Measurements from ENCODE around the gene SOCS3. TPM values are rescaled to one million over a fixed set of nuclear protein-coding genes. Genes with fewer than 3 reads are reported as not detected.
"Not testable (repeated sequence)": the region's sequence is repeated elsewhere in the genome, so short reads cannot be mapped to it uniquely, and the experiment has no call there.

The SOCS3 gene
- total RNA-seq, 1 donor, result 70.0 TPM

- TF ChIP-seq CTCF (IDR thresholded peaks at IDR 0.05; ENCODE audit: insufficient read depth, low read depth, low read length), result no peak
- peak; percentile 83 for DNase-seq (ENCODE audit: low read depth)
- H3K4me3 ChIP-seq (ENCODE audit: low read depth, low read length), result peak overlapping the region; percentile 37
These were observed 18.1 kb downstream of the SOCS3 start for GRCh38 chr17:78341559-78342448.

- no peak for DNase-seq (ENCODE audit: low read depth)
- no peak overlapping the region for H3K4me3 ChIP-seq (ENCODE audit: low read depth, low read length)
- no peak for TF ChIP-seq CTCF (IDR thresholded peaks at IDR 0.05; ENCODE audit: insufficient read depth, low read depth, low read length)
These were observed 19.5 kb downstream of the SOCS3 start for GRCh38 chr17:78340183-78340955.

- no peak for DNase-seq (ENCODE audit: low read depth)
- TF ChIP-seq CTCF (IDR thresholded peaks at IDR 0.05; ENCODE audit: insufficient read depth, low read depth, low read length), result no peak
- no peak overlapping the region for H3K4me3 ChIP-seq (ENCODE audit: low read depth, low read length)
These were observed 21.2 kb downstream of the SOCS3 start for GRCh38 chr17:78338486-78339259.

GRCh38 chr17:78337244-78338109 is 22.4 kb downstream of the SOCS3 start:
- TF ChIP-seq CTCF (IDR thresholded peaks at IDR 0.05; ENCODE audit: insufficient read depth, low read depth, low read length), result no peak
- DNase-seq (ENCODE audit: low read depth), result peak; percentile 89
- no peak overlapping the region for H3K4me3 ChIP-seq (ENCODE audit: low read depth, low read length)

GRCh38 chr17:78335209-78335608 is 24.7 kb downstream of the SOCS3 start:
- no peak overlapping the region for H3K4me3 ChIP-seq (ENCODE audit: low read depth, low read length)
- TF ChIP-seq CTCF (IDR thresholded peaks at IDR 0.05; ENCODE audit: insufficient read depth, low read depth, low read length), result no peak

GRCh38 chr17:78332991-78333390 is 26.9 kb downstream of the SOCS3 start:
- no peak for TF ChIP-seq CTCF (IDR thresholded peaks at IDR 0.05; ENCODE audit: insufficient read depth, low read depth, low read length)

More at GRCh38 chr17:78335209-78335608, 24.7 kb downstream of the SOCS3 start:
- no peak for DNase-seq (ENCODE audit: low read depth)

GRCh38 chr17:78331355-78331754 is 28.5 kb downstream of the SOCS3 start:
- H3K4me3 ChIP-seq (ENCODE audit: low read depth, low read length); DNase-seq (ENCODE audit: low read depth): not testable (repeated sequence)

More at GRCh38 chr17:78332991-78333390, 26.9 kb downstream of the SOCS3 start:
- no peak overlapping the region for H3K4me3 ChIP-seq (ENCODE audit: low read depth, low read length)
- DNase-seq (ENCODE audit: low read depth), result no peak

Data from fibroblast of villous mesenchyme (primary cell).